BJ (cell line): ENCODE data around the gene HMGB4. TPM values are rescaled to one million over a fixed set of nuclear protein-coding genes. Genes with fewer than 3 reads are reported as not detected.

Experiments
- CTCF ChIA-PET: fragments of 350-600 bp; formaldehyde crosslinking; extraction: SDS; loops from one replicate; lab custom pipeline; 2021; ENCODE audit warnings: antibody characterized with exemption, inconsistent platforms; lab: Yijun Ruan, JAX
- POLR2A ChIA-PET: fragments of 300-600 bp; sonication (Branson Sonifier 250); formaldehyde crosslinking; extraction: SDS; loops from one replicate; lab custom pipeline; 2021; ENCODE audit warnings: antibody characterized with exemption; lab: Charles Lee
- DNase-seq: peaks from one replicate; pipeline ENCODE4 v3.0.0-alpha.2; 2011; ENCODE audit warnings: low read depth
- H3K27me3 ChIP-seq: 2 replicates; pipeline ENCODE4 v1.6.0; 2011; ENCODE audit warnings: low read length; ENCODE audit not compliant: control insufficient read depth, insufficient read depth
- H3K36me3 ChIP-seq: 2 replicates; pipeline ENCODE4 v1.5.1; 2011; ENCODE audit warnings: low read length; ENCODE audit not compliant: control insufficient read depth, insufficient read depth
- H3K4me3 ChIP-seq: 2 replicates; pipeline ENCODE4 v1.5.1; 2011; ENCODE audit warnings: low read depth, mild to moderate bottlenecking, control low read depth, low read length
- CTCF ChIP-seq: IDR thresholded peaks from 2 replicates; pipeline ENCODE4 v1.5.1; 2011; ENCODE audit warnings: low read depth, mild to moderate bottlenecking, control low read depth, inconsistent platforms, low read length, moderate library complexity; ENCODE audit not compliant: insufficient read depth
- polyA plus RNA-seq: library from polyadenylated mRNA; depleted of rRNA; stranded (reverse); fragments of >200 nt; gene quantifications from 2 replicates; pipeline ENCODE4 v1.2.3, GENCODE V29; 2011

The HMGB4 gene
- polyA plus RNA-seq, 1 experiment = not detected

GRCh38 chr1:33860671-33861070 lies 3.2 kb upstream of the HMGB4 start:
- H3K27me3 ChIP-seq = peaks cover 2% of the 10 kb centered on the region; the same call in 1 of the 2 replicates
- H3K36me3 ChIP-seq = no peaks in the 10 kb centered on the region
- CTCF ChIA-PET = no interaction called here
- POLR2A ChIA-PET = no interaction called here
- no peak for TF ChIP-seq CTCF
- DNase-seq = peak; percentile 65
- no peak overlapping the region for H3K4me3 ChIP-seq

GRCh38 chr1:33864460-33865389 lies 846 bp downstream of the HMGB4 start:
- ChIA-PET CTCF (interaction anchor here (0.8 to 1.3 kb wide), 2 partner anchors 131 to 299 kb away, joined by 3 to 4 read pairs; no protein-coding TSS in a partner anchor), POLR2A (no interaction called here)
- Histone ChIP-seq H3K4me3 (no peak overlapping the region), H3K27me3 (no peaks in the 10 kb centered on the region), H3K36me3 (no peaks in the 10 kb centered on the region)
- TF ChIP-seq CTCF = no peak
- DNase-seq = no peak

GRCh38 chr1:33866281-33866680 lies 2.4 kb downstream of the HMGB4 start:
- no peak for TF ChIP-seq CTCF
- no peak for DNase-seq
- ChIA-PET POLR2A (no interaction called here), CTCF (interaction anchor here (0.6 kb wide), 1 partner anchor 1903 kb away, joined by 4 read pairs; no protein-coding TSS in a partner anchor)
- H3K36me3 ChIP-seq = no peaks in the 10 kb centered on the region
- no peak overlapping the region for H3K4me3 ChIP-seq
- no peaks in the 10 kb centered on the region for H3K27me3 ChIP-seq

GRCh38 chr1:33867684-33868083 lies 3.8 kb downstream of the HMGB4 start:
- no peak overlapping the region for H3K4me3 ChIP-seq
- ChIA-PET CTCF (no interaction called here), POLR2A (no interaction called here)
- no peak for TF ChIP-seq CTCF
- DNase-seq = no peak
- H3K27me3 ChIP-seq = no peaks in the 10 kb centered on the region
- H3K36me3 ChIP-seq = no peaks in the 10 kb centered on the region

- no peak overlapping the region for H3K4me3 ChIP-seq
- POLR2A ChIA-PET = interaction anchor here (0.6 kb wide), 1 partner anchor 67 kb away, joined by 3 read pairs; no protein-coding TSS in a partner anchor
- CTCF ChIA-PET = no interaction called here
- no peak for DNase-seq
- TF ChIP-seq CTCF = no peak
- no peaks in the 10 kb centered on the region for H3K27me3 ChIP-seq
- no peaks in the 10 kb centered on the region for H3K36me3 ChIP-seq
Observed at GRCh38 chr1:33872275-33872674, 8.4 kb downstream of the HMGB4 start.
